Embryonic facial prominence (tissue), 1 donor: ENCODE data around the gene CCDC88C.

Experiments
- DNase-seq: peaks from one replicate; pipeline ENCODE4 v3.0.0-alpha.2; 2016; ENCODE audit errors: extremely low spot score

Gene CCDC88C

DNA sequence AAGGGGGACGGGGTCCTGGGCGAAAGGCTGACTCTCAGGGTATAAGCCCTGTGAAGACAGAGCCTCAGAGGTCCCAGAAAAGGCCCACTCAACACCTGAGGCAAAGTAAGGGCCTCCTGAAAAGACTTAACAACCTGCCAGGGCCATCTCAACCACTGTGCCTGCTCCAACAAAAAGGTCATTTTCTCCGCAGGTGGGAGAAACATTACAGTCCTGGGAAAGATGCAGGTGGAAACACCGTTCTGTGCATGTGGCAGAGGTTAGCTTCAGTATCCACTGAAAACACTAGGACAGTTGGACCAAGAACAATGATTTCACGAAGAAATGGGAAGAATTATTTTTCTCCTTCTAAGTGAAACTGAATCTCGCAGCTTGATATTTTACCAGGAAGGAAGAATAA lies 50.9 kb downstream of the CCDC88C start:
- no peak for DNase-seq

DNA sequence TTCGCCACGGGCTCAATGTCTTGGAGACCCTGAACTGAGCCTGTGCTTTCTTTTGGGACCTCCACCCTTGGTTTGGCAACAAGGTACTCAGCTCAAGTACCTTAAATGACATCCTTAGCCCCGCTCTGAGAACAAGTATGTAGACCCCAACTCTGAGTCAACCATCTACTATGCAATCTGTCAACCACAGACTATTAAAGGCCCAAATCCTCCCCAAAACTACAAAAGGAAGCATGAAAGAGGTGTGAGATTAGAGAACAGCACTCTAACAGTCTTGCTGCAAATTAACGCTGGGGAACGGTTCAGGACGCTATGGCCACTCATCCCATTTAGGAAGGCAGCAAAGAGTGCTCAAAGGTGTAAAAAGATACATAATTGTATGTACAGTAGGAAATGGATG lies 52.1 kb downstream of the CCDC88C start:
- DNase-seq, result no peak

DNA sequence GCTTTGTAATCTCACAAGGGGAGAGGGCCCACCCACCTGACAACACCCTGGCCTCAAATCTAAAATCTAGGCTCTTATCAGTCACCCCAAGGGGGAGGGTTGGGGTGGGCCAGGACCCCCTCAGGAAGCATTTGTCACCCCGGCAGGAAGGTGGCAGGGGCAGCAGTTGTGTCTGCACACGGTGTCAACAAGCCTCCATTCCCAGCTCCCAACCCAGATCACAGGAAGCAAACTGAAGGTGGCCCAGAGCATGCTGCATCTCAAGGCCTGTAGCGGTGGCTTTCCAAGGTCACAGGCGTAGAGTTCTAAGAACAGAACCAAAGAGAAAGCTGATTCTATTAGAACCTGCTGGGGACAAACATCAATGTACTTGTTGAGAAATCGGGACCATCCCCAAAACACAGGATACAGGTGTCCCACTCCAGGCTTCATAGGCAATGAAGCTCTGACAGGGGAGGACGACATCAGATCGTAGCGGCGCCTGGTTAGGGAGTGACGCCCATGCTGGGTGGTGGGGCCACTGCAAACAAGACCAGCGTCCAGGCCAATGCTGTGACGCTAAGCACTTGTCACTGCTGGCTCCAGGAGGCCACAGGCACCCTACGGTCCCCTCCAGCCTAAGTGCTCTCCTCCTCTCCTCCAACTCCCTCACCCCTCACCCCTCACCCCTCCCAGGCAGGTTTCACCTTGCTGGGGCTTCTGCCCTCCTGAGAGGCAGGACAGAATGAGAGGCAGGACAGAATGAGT lies 52.9 kb downstream of the CCDC88C start:
- no peak for DNase-seq

DNA sequence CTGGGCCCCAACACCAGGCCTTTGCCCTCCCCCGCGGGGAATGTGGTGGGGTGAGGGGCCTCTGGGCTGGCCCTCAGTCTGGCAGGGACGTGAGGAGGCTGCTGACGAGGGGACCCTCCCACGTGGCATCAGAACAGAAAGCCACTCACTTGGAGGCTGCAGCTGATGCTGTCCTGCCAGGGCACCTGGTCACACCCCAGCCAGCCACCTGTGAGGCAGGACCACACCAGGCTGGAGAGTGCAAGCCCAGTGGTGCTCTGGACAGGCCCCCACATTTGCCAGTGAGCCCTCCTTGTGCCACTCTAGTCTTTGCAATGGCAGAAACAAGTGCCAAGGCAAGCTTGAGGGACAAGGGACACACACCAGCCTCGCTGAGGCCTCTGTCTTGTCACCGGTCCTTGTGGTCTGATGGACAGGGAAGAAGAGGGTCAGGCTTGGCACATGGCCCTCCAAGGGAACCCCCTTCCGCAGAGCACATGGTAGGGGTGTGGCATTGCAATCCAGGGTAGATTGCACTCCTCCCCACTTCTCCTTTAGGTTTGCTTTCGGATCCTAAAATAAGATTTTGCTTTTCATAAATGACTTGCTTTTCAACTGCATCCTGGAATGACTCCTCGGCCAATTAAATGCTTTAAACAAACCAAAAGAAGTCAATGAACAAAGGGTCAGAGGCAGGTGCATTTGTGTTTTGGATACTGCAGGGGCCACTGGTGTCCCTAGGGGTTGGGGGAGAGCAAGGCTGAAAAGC lies 53.7 kb downstream of the CCDC88C start:
- DNase-seq, result no peak

DNA sequence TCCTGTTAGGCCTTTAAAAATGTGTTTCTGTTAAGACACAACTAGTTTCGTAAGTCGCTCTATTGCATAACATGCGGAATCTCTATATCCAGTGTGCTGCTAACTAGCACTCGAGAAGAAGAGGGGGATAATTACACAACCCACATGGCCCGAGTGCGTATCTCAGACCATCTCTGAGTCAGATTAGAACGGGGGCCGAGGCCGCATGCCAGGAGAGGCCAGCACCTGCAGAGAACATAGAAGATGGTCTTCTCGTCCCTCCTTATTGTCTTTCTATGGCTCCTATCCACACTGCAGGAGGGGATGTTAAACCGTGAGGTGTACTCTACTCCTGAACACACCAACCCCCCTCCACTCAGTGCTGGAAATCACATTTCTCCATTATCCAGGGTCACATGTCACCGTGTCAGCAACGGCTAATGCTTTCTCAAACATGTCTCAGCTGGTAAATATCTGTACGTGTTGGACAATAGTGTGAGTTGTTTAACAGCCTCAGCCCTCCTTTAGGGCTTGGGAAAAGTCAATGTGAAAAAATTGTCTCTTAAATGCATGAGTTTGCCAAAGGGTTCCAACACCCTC lies 56.3 kb downstream of the CCDC88C start:
- DNase-seq, result no peak

DNA sequence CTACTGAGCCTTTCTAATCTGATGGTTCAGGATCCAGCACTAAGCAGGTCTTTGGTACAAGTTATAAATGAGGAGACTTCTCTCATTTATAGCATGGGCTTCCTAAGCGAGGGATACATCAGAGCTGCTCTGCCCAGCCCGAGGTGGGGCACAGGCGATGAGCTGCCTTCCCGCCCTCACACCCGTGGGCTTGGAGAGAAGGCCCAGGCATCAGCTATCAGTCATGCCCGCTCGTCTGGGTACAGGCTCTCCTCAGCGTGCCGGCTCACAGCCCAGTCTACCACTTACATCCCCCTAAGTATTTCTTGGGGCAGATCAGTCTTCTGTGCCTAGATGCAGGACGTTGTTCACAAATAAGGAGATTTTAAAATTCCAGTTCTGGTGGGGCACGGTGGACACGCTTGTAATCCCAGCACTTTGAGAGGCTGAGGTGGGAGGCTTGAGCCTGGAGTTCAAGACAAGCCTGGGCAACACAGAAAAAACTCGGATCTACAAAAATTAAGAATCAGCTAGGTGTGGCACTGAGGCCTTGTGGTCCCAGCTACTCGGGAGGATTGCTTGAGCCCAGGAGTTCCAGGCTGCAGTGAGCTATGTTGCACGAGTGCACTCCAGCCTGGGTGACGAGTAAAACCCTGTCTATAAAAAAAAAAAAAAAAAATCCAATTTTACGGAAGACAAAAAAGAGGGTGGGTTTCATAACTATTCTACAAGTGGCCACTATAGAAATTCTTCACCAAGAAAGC lies 57.0 kb downstream of the CCDC88C start:
- no peak for DNase-seq

DNA sequence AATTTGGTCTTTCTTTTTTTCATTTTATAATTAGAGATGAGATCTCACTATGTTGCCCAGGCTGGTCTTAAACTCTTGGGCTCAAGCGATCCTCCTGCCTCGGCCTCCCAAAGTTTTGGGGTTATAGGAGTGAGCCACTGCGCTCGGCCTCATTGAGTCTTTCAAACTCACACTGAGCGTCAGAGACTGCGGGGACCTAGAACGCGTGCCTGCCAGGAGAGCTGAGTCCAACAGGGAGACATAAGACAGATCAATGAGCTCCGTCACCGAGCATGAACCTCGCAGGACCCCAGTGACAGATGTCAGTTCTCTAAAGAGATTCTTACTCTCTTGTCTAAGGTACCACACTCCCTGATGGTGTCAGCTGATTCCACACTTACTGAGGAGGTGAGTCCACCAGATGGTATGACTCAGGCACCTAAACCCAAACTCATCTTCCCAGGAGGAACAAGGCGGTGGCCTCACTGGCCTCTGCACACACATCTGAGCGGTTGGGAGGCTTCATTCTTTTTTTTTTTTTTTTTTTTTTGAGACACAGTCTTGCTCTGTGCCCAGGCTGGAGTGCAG lies 58.9 kb downstream of the CCDC88C start:
- DNase-seq, result no peak

DNA sequence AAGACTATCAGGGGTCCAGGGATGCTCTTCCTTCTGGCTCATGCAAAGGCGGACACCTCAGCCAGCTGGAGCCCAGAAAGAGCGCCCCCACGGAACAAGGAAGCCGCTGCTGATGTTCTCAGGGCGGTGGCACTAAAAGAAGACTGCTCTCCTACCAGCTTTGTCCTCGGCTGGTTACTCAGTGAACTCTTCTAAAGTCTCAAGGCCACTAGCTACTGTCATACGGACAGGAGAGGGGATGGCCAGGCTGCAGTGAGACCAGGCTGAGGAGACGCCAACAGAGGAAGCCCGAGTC lies 59.6 kb downstream of the CCDC88C start:
- no peak for DNase-seq

DNA sequence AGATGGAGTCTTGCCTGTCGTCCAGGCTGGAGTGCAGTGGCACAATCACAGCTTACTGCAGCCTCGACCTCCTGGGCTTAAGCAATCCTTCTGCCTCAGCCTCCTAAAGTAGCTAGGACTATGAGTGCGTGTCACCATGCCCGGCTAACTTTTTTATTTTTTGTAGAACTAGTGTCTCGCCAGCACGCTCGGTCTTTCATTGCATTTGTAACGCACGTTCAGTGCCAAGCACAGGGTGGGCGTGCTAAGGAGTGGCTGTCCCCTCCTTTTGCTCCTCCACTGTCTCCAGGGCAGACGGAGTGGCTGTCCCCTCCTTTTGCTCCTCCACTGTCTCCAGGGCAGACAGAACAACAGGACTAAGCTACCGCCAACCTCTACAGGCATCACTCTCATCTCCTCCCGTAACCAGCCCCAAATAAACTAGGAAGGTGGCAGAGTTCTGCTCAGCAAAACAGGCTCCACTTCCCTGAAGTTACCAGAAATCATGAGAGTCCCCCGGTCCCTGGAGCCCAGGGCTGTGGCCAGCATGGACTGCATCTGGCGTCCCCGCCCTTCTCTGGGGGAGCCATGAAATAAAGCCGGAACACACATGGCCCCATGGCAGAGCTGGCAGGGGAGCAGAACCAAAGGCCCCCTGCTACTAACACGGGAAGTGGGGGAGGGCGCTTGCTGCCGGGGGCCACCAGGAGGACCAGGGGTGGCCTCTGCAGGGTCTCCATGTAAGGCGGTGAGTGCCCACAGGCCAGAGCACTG lies 60.2 kb downstream of the CCDC88C start:
- DNase-seq, result no peak

DNA sequence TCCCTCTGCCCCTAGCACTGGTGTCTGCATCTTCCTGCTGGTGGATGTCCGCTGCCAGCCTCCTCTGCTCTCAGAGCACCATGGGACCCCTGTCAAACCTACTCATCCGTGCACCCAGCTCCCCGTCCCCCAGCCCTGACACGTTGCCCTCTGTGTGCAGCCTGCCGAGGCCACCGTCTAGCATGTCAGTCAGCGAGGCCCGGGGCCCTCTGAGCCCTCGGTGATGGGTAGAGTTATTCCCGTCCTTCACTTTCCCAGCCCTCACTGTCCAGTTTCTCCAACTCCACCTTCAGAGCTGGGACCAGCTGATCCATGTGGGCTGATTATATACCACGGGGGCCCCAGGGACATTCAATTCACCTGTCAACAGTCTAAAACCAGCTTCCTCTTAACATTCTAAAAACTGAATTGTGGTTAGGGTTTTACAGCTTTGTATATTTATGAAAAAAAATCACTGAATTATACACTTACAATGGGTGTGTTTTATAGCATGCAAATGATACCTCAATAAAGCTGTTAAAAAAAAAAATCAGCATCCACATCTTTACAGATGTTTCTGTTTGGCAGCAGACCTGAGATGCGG lies 61.3 kb downstream of the CCDC88C start:
- DNase-seq, result no peak

DNA sequence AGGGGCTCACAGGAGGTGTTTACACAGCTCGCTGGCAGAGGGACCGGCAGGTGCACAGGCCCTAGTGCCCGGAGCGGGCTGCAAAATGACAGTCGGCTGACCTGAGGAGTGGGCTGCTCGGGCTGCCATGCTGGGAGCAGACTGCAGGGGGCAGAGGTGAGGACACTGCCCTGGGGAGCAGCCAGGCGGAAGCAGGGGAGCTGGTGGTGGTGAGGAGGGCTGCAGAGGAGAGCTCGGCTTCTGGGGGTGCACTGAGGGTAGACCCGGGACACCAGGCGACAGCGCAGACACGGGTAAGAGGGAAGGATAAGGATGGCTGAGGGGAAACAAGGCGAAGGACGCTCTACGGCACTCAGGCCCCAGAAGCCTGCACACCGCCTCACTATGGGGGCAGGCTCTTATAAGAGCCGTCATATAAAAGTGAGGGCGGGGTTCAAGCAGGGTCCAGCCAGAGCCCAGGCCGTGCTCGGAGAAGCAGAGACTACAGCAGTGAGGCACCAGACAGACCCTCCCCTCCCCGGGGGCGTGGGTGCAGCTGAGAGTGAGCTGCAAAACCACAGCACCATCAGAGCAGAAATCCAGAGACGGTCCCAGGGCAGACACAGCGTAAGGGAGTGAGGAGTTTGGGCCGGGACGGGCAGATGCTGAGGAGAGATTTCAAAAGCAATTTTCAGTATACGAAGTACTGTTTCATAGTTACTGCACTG lies 62.5 kb downstream of the CCDC88C start:
- no peak for DNase-seq

DNA sequence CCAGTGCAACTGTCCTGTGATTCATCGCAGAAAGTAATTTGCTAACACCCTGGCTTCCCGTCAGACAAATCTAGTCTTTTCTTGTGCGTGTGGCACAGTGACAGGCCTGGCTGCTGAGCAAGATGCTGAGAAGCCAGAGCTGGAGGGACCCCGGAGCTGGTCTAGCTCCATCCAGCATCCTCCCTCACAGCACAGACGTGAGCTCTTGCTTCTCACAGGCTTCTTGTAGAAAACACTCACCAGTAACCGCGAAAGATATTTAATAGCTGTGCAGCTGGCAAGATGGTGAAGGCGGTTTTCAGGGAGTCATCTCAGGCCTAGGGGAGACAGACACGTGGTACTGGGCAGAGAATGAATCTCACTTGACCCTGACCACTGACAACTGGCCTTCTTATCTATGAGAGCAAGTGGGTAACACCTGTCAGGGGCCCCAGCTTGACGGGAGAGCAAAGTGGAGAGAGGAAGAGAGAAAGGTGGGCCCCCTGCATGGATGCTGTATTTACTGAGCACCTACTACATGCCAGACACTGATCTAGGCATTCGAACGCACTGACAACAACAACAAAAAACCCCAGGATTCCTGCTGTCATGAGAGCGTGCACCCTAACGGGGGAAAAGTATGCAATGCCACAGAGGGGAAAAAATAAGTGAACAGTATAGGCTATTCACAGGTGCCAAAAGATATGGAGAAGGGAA lies 63.3 kb downstream of the CCDC88C start:
- no peak for DNase-seq

DNA sequence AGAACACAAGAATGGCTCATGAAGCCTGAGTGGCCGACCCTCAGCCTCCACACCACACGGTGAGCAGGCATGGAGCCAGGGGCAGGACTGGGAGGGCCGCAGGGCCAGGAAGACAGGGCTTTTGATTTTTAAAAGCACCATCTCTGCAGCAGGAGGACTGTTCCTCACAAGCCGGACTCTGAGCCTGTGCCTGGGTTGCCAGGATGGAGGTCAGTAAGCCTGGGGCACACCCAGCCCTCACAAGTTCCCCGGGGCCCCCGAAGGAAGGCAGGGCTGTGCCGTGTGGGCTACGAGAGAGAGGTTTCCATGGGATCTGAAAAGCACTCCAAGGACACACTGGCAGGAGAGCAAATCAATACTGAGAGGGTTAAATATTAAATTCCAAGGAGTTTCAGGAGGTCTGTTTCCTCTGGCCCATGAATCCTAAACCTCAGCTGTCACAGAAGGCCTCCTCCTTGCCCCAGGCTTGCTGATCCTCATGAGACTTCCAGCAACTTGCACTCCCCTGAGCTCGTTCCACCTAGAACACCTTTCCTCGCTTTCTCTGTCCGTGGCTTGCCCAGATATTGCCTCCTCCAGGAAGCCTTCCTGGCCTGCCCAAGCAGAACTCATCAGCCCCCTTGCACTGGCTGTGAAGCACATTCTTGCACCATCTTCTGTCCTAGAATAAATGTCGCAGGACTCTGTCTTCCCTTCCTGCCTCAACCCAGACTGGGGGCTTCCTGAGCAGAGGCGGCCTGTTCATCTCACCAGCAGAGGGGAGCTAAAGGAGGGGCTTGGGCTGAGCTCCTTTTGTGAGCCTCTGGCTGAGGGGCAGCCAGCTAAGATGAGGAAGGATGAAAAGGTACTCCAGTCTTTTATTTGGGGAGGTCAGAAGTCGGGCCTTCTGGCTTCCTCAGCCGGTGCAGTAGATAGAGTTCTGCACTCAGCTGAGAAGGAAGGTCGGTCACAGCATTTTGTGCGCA lies 64.6 kb downstream of the CCDC88C start:
- no peak for DNase-seq

DNA sequence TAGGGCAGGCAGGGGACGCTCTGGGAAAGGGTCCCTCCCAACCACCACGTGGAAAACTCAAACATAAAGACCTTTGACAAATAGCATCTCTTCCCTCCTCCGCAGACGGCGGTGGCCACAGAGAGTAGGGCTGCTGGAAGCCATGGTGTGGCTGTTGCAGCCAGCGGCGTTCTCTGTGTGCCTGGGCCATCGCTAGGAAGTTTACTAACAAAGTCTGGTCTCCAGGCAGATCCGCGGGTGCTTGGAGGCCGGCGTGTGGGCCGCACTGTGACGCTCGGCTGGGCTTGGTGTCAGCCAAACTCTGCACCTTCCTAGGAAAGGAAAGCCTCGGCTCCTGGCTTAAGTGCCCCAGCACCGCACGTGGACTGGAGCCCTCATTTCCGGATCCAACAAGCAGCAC lies 65.6 kb downstream of the CCDC88C start:
- no peak for DNase-seq

DNA sequence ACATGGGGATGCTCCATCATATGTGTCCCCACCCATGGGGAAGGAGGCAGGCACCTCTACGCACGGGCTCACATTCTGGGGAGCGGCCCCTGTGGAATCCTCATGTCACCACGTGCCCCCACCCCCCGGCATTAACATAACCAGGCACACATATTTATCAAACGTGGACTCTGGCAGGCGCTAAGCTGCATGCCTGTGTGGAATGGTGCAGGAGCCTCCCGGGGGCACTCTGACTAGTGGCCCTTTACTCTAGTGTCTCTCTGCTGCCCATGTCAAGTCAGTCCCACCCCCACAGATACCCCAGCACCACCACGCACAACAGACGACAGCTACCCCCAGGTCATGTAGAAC lies 66.1 kb downstream of the CCDC88C start:
- no peak for DNase-seq

DNA sequence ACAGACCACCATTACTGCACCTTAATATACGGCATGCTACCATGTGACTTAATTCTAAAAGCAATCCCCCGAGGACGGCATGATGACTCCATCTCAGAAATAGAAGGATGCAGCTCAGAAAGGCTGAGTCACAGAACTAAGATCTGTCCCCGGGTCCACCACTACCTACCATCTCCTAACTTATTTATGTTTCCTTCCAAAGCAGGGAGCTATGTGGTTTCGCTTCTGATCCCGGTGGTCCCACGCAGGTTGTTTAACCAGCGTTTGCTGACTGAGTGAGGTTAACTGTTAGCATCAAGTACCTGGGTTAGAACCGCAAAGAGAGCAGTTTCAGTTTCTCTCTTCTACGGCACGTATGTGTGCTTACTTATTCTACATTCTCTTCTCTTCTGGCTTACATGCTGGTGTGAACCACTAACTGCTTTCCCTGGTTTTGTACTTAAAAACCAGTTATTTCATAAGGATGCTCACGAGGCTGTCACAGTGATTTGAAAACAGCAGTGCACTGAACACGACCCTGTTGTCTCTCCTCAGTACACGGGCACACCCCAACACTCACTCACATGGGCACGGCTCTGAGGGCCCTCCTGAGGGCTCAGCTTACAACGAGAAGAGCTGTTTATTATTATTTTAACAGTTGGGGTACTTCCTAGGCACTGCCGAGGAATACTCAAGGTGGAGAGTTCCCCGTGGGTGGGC lies 66.7 kb downstream of the CCDC88C start:
- DNase-seq, result no peak

DNA sequence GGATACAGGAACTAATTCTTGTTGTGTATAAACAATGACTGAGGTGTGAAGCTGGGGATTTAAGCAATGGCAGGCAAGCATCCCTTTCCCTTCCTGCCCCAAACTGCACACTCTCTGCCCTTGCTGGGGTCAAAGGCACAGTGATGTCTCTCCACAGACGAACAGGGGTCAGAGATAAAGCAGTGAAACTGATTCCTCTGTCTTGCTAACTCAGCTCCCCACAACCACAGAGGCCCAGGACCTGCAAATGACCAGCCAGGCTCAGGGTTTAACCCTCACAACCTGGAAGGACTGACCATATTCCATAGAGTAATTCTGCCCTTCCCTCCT lies 67.2 kb downstream of the CCDC88C start:
- DNase-seq, result no peak

DNA sequence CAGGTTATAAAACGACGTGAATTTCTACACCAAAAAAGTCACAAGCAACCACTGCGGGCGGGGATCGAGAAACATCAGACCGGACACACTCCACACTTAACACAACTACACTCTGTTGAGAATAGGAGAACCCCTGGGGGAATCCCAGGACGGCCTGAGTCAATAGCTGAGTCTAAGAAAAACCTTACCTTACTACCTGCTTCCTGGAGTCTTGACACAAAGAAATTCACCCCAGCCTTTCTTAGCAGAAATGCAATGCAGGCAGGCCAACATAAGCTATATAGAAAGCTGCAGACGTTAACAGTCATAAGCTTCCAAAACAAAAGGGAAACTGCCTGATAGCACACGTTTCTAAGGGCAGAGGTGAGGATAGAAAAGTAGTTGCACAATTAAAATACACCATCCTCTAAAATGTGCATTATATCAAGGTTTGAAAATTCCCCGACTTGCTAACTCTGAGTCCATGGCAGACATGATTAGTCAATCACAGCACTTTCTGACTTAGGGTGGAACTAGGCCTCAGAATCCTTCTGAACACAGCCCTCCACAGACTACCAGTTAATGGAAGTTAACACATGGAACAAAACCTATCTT lies 68.0 kb downstream of the CCDC88C start:
- DNase-seq, result no peak
